Left ventricle myocardium inferior (tissue), 1 donor: ENCODE measurements around the gene TDRD6. TPM values are rescaled to one million over a fixed set of nuclear protein-coding genes. Genes with fewer than 3 reads are reported as not detected.

Source experiments
- DNase-seq: peaks from one replicate; pipeline ENCODE4 v3.0.0-alpha.2; 2020
- H3K27ac ChIP-seq: fragments of 200-600 bp; replicated peaks from 2 replicates; pipeline ENCODE4 v1.8.0; 2021
- H3K27me3 ChIP-seq: fragments of 200-600 bp; 2 replicates; pipeline ENCODE4 v1.8.0; 2021; ENCODE audit warnings: low read depth
- H3K36me3 ChIP-seq: fragments of 200-600 bp; 2 replicates; pipeline ENCODE4 v1.8.0; 2021
- H3K4me1 ChIP-seq: fragments of 200-600 bp; 2 replicates; pipeline ENCODE4 v1.8.0; 2021
- H3K4me3 ChIP-seq: fragments of 200-600 bp; 2 replicates; pipeline ENCODE4 v1.8.0; 2021; ENCODE audit warnings: mild to moderate bottlenecking, moderate library complexity
- H3K9me3 ChIP-seq: fragments of 200-600 bp; replicated peaks from 2 replicates; pipeline ENCODE4 v1.8.0; 2021
- intact Hi-C: fragments of 100-400 bp; cut with micrococcal nuclease; formaldehyde crosslinking; loops from one replicate; pipeline ENCODE4 v1.11.0; 2022
- total RNA-seq: library from RNA; stranded (reverse); fragmentation: NEBNext Ultra II Directional; extraction: Animal tissue kit (Norgen Biotek cat#: 25700); gene quantifications from one replicate; pipeline ENCODE4 v1.2.1, GENCODE V29; 2021
- TF ChIP-seq, protein P1 (sequence below): fragments of 200-600 bp; IDR thresholded peaks from 2 replicates; pipeline ENCODE4 v1.8.0; 2021; ENCODE audit warnings: antibody characterized with exemption, mild to moderate bottlenecking, borderline replicate concordance
- donor health status: DM: no; HTN: yes; CAD: no; lungs with severe emphysema.

TDRD6 gene
- total RNA-seq, 1 donor from 2014 or later, result 0.36 TPM

DNA sequence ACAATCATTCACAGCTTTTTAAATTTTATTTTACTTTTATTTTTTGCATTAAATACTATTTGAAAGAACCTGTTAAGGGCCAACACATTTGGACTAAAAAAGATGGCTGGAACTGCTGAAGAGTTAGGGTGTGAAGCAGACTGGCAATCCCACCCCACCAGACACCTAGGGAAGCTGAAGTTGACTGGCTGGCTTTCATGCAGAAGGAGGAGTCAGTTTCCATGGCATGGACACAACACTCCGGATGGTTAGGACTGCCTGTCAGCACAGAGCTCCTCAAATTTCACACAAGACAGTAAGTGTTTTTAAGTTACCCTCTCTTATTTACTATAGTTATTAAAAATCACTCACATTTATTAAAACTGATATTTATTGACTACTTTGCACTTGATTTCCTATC lies 59.0 kb downstream of the TDRD6 start, which contains the start of gene ANKRD66:
Gene ANKRD66, plus strand, starts transcription at position 238 of the 400 bp plus-strand sequence. CDS start 5,016 bp downstream, outside the sequence.
- Histone ChIP-seq H3K27ac (no peak within 1 kb of the TSS), H3K9me3 (no peaks in the 10 kb centered on the region), H3K27me3 (peaks cover 3% of the 10 kb centered on the region), H3K4me3 (no peak within 1 kb of the TSS), H3K4me1 (no peaks in the 10 kb centered on the region), H3K36me3 (no peaks in the 10 kb centered on the region)
- intact Hi-C loops, result no loop called here
- DNase-seq, result no peak
- TF ChIP-seq, protein P1, sequence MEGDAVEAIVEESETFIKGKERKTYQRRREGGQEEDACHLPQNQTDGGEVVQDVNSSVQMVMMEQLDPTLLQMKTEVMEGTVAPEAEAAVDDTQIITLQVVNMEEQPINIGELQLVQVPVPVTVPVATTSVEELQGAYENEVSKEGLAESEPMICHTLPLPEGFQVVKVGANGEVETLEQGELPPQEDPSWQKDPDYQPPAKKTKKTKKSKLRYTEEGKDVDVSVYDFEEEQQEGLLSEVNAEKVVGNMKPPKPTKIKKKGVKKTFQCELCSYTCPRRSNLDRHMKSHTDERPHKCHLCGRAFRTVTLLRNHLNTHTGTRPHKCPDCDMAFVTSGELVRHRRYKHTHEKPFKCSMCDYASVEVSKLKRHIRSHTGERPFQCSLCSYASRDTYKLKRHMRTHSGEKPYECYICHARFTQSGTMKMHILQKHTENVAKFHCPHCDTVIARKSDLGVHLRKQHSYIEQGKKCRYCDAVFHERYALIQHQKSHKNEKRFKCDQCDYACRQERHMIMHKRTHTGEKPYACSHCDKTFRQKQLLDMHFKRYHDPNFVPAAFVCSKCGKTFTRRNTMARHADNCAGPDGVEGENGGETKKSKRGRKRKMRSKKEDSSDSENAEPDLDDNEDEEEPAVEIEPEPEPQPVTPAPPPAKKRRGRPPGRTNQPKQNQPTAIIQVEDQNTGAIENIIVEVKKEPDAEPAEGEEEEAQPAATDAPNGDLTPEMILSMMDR, result no peak

DNA sequence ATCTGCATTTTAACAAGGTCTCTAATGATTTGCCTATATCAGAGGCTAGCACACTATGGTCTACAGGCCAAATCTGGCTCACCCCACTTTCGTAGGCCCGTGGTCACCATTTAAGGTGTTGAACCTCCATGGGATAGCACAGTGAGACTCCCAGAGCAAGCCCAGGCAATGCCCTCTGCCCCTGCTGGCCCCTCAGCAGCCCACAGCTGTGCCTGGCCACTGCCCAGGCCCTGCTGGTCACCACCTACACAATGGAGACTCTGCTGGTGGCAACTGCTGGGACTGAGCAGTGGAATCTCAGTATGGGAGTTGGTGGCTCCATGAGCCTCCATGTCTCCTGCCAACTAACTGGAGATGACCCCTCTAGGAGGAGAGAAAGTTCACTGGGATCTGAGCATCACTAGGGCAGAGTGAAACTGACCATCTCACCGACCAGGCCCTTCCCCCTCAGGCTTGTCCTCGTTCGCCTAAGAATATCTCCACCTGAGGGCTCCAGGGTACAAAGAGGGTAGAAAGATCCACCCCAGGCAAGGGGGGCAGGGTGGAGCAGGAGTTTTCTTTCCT lies 61.3 kb downstream of the TDRD6 start:
- Histone ChIP-seq H3K36me3 (no peaks in the 10 kb centered on the region), H3K4me1 (no peaks in the 10 kb centered on the region), H3K9me3 (no peaks in the 10 kb centered on the region), H3K4me3 (no peak overlapping the region), H3K27ac (no peak overlapping the region), H3K27me3 (peaks cover 3% of the 10 kb centered on the region)
- TF ChIP-seq, protein P1, result no peak
- no peak for DNase-seq
- intact Hi-C loops, result no loop called here

- intact Hi-C loops, result no loop called here
- no peaks in the 10 kb centered on the region for H3K36me3 ChIP-seq
Observed at GRCh38 chr6:46749731-46750130, 62.0 kb downstream of the TDRD6 start.

DNA sequence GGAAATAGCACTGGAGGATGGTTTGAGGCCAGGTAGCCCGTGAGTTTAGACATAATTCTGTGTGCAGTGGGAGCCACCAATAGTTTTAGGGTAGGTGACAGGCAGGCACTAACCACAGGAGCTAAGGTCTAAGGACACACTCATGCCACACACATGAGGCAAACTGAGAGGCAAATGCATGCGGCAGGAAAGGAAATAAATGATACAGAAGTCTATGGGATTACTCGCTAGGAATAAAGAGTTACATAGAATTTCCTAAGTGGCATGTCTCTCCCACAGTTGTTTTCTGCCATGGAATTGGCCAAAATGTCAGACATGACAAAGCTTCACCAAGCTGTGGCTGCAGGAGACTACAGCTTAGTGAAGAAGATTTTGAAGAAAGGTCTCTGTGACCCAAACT lies 64.0 kb downstream of the TDRD6 start:
- Histone ChIP-seq H3K4me1 (peaks cover 2% of the 10 kb centered on the region), H3K27me3 (no peaks in the 10 kb centered on the region), H3K27ac (no peak overlapping the region), H3K36me3 (no peaks in the 10 kb centered on the region), H3K9me3 (no peaks in the 10 kb centered on the region), H3K4me3 (no peak overlapping the region)
- no peak for DNase-seq
- TF ChIP-seq, protein P1, result no peak
- intact Hi-C loops, result no loop called here

More at GRCh38 chr6:46749731-46750130, 62.0 kb downstream of the TDRD6 start:
- no peak overlapping the region for H3K4me3 ChIP-seq
- no peak for DNase-seq
- H3K4me1 ChIP-seq, result no peaks in the 10 kb centered on the region
- peaks cover under 1% of the 10 kb centered on the region for H3K27me3 ChIP-seq
- no peaks in the 10 kb centered on the region for H3K9me3 ChIP-seq
- H3K27ac ChIP-seq, result no peak overlapping the region
- TF ChIP-seq, protein P1, result no peak

Other genes with a start within 250 kb of the TDRD6 start
- 312 TPM for gene RCAN2, start 196.4 kb upstream of the TDRD6 start, total RNA-seq
- gene CYP39A1, start 35.1 kb upstream of the TDRD6 start, total RNA-seq, result 5.4 TPM
- gene SLC25A27, start 34.9 kb upstream of the TDRD6 start, total RNA-seq, result 18.6 TPM
- gene PLA2G7, start 47.5 kb downstream of the TDRD6 start, total RNA-seq, result 0.16 TPM
- gene ANKRD66, start 59.0 kb downstream of the TDRD6 start, total RNA-seq, result not detected
- gene MEP1A, start 105.5 kb downstream of the TDRD6 start, total RNA-seq, result not detected
- 42.1 TPM for gene ADGRF5, start 234.1 kb downstream of the TDRD6 start, total RNA-seq